HUES64 (cell line): ENCODE results near the gene INAVA.
"Not testable (repeated sequence)": the region's sequence is repeated elsewhere in the genome, so short reads cannot be mapped to it uniquely, and the experiment has no call there.

Source experiments
- H3K27ac ChIP-seq: 2 replicates; pipeline ENCODE4 v1.7.0; 2013; ENCODE audit warnings: low read depth, low read length, inconsistent platforms
- H3K27me3 ChIP-seq: 2 replicates; pipeline ENCODE4 v1.6.1; 2013; ENCODE audit warnings: mild to moderate bottlenecking, low read length; ENCODE audit not compliant: insufficient read depth
- H3K36me3 ChIP-seq: 2 replicates; pipeline ENCODE4 v1.6.1; 2013; ENCODE audit warnings: mild to moderate bottlenecking, low read length; ENCODE audit not compliant: insufficient read depth
- H3K4me1 ChIP-seq: 2 replicates; pipeline ENCODE4 v1.6.1; 2013; ENCODE audit warnings: mild to moderate bottlenecking, low read length, moderate library complexity; ENCODE audit not compliant: insufficient read depth
- H3K4me3 ChIP-seq: 2 replicates; pipeline ENCODE4 v1.5.1; 2013; ENCODE audit warnings: mild to moderate bottlenecking, low read length, moderate library complexity
- H3K9ac ChIP-seq: 2 replicates; pipeline ENCODE4 v1.6.1; 2013; ENCODE audit warnings: mild to moderate bottlenecking, low read depth, low read length
- H3K9me3 ChIP-seq: 2 replicates; pipeline ENCODE4 v1.6.1; 2013; ENCODE audit warnings: low read depth, low read length; ENCODE audit not compliant: insufficient read depth
- WGBS: fragments of 150-250, 120-280 bp; methylation state at CpG from one replicate; pipeline ENCODE4 v1.1.7; 2013; ENCODE audit warnings: missing lambda C conversion rate; 5-methylcytosine and 5-hydroxymethylcytosine counted together

The INAVA gene

DNA sequence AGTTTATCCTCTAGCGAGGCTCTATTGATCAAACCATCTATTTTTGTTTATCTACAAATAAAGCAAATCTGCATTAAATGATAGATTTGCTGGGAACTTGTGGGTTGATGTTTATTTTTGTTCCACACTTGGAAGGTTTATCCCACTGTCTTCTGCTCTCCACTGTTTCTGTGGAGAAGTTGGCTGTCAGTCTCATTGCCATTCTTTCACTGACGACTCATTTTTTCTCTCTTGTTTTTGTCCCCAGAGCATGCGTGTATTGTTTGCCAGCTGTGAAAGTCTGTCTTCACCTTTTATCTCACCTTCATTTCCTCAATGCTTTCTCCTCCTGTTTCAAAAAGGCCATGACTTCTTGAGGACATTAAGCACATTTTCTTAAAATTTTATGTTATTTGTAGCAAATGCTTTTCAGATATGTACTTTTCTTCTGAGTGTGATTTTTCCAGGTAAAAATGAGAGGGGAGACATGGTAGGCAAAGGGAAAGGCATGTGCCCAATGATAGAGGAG lies 52.4 kb downstream of the INAVA start:
- Histone ChIP-seq H3K4me1 (no peaks in the 10 kb centered on the region), H3K27me3 (no peaks in the 10 kb centered on the region), H3K9ac (no peak overlapping the region), H3K4me3 (no peak overlapping the region), H3K9me3 (peaks cover 8% of the 10 kb centered on the region; the same call in 1 of the 2 replicates), H3K27ac (no peak overlapping the region), H3K36me3 (no peaks in the 10 kb centered on the region)
- WGBS, result 95% methylated on average over 2 of the region's 3 CpGs

DNA sequence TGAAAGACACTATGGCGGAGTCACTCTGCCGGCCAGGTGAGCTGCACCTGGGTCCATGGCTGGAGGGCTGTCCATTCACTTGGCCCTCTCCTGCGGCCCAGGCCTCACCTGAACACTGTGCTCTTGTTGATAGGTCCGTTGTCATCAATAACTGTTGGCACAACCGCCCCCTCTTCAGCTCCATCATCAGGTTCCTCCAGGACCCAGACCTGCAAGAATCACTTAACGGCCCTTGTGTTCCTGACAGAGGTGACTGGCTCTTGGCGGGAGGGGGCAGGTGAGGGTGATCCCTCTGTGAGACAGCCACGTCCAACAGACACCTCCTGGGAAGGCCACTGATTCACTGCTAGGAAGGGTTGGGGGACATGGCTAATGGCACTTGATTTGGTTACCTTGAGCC lies 54.9 kb downstream of the INAVA start:
- no peaks in the 10 kb centered on the region for H3K4me1 ChIP-seq
- H3K9ac ChIP-seq, result no peak overlapping the region
- no peaks in the 10 kb centered on the region for H3K27me3 ChIP-seq
- no peak overlapping the region for H3K27ac ChIP-seq
- no peak overlapping the region for H3K4me3 ChIP-seq
- 94% methylated on average over 8 of the region's 8 CpGs for WGBS
- H3K36me3 ChIP-seq, result no peaks in the 10 kb centered on the region
- peaks cover 8% of the 10 kb centered on the region; the same call in 1 of the 2 replicates for H3K9me3 ChIP-seq

DNA sequence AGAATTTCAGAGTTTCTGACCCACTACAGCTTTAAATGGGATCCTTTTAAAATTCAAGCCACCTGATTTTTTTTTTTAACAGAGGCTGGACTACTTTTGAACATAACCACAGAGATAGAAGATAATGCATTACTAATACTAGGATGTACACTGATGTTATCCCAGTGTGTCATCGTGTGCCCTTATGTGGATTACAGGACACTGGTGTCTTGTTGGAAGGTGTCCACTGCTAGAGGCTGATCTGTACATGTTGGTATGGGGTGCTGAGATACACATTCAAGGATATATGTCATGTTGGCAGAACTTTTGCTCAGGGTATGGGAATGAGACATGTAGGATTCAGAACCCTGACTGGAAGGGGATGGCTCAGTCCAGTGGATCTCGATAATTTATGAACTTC lies 56.3 kb downstream of the INAVA start:
- H3K27me3 ChIP-seq, result no peaks in the 10 kb centered on the region
- no peaks in the 10 kb centered on the region for H3K4me1 ChIP-seq
- no peak overlapping the region for H3K27ac ChIP-seq
- peaks cover 8% of the 10 kb centered on the region; the same call in 1 of the 2 replicates for H3K9me3 ChIP-seq
- H3K4me3 ChIP-seq, result no peak overlapping the region
- H3K9ac ChIP-seq, result no peak overlapping the region
- H3K36me3 ChIP-seq, result no peaks in the 10 kb centered on the region
- WGBS, result 93% methylated on average over 2 of the region's 2 CpGs

DNA sequence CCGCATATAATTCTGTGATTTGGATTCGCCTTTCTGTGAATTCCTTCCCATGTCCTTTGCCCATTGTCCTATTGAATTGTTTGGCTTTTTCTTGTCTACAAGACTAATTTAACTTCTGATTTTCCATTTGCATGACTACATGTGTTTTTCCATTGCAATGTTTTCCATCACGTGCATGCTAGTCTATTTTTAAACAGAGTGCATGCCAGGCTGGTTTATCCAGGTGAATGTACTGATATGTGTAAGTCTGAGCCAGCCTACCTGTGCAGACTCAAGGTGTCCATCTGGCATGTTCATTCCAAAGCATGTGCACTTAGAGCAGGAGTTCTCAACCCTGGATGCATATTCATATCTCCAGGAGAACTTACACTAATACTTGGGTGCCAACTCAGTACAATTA lies 59.7 kb downstream of the INAVA start:
- Histone ChIP-seq H3K4me3 (no peak overlapping the region), H3K27me3 (no peaks in the 10 kb centered on the region), H3K4me1 (peaks cover 2% of the 10 kb centered on the region; the same call in 1 of the 2 replicates), H3K9ac (no peak overlapping the region), H3K9me3 (no peaks in the 10 kb centered on the region), H3K36me3 (no peaks in the 10 kb centered on the region), H3K27ac (no peak overlapping the region)
- WGBS, result 93% methylated on average over 3 of the region's 3 CpGs

DNA sequence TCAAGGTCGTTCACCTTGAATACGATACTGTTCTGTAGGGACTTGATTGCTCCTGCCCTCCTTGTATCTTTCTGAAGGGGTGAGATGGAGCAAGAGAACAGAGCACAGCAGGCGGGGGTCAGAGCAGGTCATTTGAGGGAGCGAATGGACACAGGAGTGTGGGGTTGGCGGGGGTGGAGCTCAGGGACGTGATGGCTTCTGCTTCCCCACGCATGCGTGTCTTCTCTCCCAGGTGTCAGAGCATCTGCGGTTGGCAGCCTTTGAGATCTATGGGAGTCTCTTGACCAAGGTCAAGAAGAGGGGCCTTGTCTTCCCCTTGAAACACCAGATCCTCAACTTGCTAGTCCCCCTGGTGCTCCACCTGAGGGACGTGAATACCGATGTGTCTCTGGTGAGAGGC lies 63.9 kb downstream of the INAVA start:
- H3K4me1 ChIP-seq, result peaks cover 3% of the 10 kb centered on the region; the same call in 1 of the 2 replicates

DNA sequence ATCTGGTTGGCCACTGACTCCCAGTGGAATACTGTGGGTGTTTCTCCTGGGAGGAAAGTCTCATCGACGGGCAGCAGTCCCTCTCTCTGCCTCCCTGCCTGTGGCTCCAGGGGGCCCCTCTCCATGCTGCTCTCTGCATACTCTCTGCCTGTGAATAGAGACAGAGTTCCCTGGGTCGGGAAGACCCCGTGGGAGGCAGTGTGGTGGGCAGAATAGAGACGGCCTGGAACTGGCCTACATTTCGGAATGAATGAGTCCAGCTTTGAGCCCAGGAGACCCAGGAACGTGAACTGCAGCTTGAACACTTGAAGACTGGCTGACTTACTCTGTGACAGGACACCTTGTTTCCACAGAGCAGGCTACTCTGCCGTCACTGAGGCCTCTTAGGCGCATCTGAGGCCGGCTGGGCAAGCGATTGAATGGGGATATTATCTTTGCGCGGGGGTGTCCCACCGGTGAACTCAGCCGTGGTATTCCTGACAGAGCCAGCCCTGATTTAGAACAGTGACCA lies 64.8 kb downstream of the INAVA start:
- H3K4me3 ChIP-seq, result no peak overlapping the region
- no peak overlapping the region for H3K27ac ChIP-seq
- no peaks in the 10 kb centered on the region for H3K9me3 ChIP-seq
- H3K9ac ChIP-seq, result no peak overlapping the region
- H3K4me1 ChIP-seq, result peaks cover 3% of the 10 kb centered on the region; the same call in 1 of the 2 replicates
- 76% methylated on average over 15 of the region's 15 CpGs for WGBS
- H3K27me3 ChIP-seq, result no peaks in the 10 kb centered on the region
- H3K36me3 ChIP-seq, result no peaks in the 10 kb centered on the region

More for the DNA sequence above, 63.9 kb downstream of the INAVA start:
- Histone ChIP-seq H3K4me3 (no peak overlapping the region), H3K27ac (no peak overlapping the region), H3K9me3 (no peaks in the 10 kb centered on the region), H3K27me3 (no peaks in the 10 kb centered on the region), H3K36me3 (no peaks in the 10 kb centered on the region), H3K9ac (no peak overlapping the region)
- WGBS, result 91% methylated on average over 11 of the region's 11 CpGs

DNA sequence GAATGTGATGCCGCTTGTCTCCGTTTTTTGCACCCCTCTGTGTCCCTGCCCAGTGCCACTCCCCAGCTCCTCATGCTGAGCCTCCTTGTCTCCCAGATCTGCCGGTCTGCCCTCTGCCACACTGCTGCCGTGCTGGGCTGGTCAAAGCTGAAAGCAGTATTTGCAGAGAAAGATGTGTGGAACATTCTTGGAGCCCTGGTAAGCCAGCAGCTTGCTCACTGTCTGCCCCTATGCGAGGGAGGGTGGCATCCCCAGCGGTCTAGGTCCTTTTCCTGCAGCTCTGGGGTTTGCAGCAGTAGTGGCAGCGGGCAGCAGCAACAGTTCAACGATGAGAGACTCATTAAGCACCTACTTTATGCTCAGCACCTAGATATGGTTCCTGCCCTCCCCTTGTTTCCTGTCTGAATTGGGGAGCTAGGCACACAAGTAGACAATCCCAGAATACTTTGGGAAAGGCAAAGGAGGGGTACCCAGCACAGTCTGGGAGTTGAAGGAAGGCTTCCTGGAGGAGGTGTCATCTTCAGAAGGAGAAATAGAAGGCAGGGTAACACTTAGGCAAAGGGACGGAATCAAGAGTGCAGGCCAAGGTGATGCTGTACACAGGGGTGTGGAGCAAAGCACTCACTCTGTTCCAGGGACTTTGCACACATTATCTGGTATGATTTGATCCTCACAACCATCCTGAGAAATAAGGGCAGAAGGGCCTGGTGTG lies 65.7 kb downstream of the INAVA start:
- Histone ChIP-seq H3K4me1 (peaks cover 3% of the 10 kb centered on the region; the same call in 1 of the 2 replicates), H3K9me3 (no peaks in the 10 kb centered on the region), H3K36me3 (no peaks in the 10 kb centered on the region), H3K27me3 (no peaks in the 10 kb centered on the region), H3K4me3 (no peak overlapping the region), H3K27ac (no peak overlapping the region), H3K9ac (no peak overlapping the region)
- WGBS, result 81% methylated on average over 9 of the region's 9 CpGs

DNA sequence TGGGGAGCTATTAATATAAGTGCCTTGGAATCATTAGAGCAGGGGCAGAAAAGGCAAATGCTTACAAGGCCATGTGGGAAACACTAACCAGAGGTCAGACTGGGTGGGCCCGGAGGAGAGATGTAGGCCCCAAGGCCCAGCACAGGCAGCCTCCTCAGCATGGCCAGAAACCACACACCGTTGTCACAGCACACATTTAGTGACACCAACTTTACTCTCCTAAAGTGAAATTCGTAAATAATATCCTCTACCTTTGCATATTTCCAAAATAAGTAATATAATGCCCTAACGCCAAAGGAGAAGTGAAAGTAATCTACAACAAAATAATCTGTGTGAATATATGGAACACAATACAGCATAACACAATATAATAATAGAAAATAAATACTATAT lies 66.2 kb downstream of the INAVA start:
- Histone ChIP-seq H3K9me3 (no peaks in the 10 kb centered on the region), H3K27ac (no peak overlapping the region), H3K36me3 (no peaks in the 10 kb centered on the region), H3K9ac (no peak overlapping the region), H3K4me1 (peaks cover 3% of the 10 kb centered on the region; the same call in 1 of the 2 replicates), H3K4me3 (no peak overlapping the region), H3K27me3 (no peaks in the 10 kb centered on the region)
- WGBS, result 98% methylated on average over 3 of the region's 4 CpGs

DNA sequence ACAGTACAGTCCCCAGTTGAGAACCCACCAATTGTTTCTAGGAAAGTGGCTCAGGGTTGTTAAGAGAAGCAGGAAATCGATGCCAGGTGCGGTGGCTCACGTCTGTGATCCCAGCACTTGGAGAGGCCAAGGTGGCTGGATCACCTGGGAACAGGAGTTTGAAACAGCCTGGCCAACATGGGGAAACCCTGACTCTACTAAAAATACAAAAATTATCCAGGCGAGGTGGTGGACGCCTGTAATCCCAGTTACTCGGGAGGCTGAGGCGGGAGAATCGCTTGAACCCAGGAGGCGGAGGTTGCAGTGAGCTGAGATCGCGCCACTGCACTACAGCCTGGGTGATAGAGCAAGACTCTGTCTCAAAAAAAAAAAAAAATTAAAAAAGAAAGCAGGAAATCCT lies 67.5 kb downstream of the INAVA start:
- H3K36me3 ChIP-seq, H3K9ac ChIP-seq, H3K4me1 ChIP-seq, H3K27ac ChIP-seq, H3K4me3 ChIP-seq, H3K9me3 ChIP-seq, H3K27me3 ChIP-seq: not testable (repeated sequence)
- WGBS, result 92% methylated on average over 11 of the region's 11 CpGs

DNA sequence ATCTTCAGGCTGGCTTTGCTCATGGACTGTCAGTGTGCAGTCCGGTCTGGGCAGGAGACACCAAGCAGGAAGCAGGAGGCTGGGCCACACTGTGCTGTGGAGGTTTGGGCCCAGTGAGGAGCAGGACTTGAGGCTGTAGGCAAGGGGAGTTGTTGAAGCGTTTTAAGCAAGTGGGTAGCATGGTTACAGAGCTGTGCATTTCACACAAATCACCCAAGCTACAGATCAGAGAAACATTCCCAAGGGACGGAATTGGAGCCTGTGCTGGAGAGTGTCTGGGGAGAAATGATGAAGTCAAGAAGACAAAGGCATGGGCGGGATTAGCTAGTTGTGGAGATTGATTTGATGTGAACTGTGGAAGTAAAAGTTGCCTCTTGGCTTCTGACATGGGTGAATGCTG lies 67.9 kb downstream of the INAVA start:
- Histone ChIP-seq H3K27ac (no peak overlapping the region), H3K27me3 (no peaks in the 10 kb centered on the region), H3K36me3 (no peaks in the 10 kb centered on the region), H3K9me3 (no peaks in the 10 kb centered on the region), H3K9ac (no peak overlapping the region), H3K4me3 (no peak overlapping the region), H3K4me1 (peaks cover 3% of the 10 kb centered on the region; the same call in 1 of the 2 replicates)
- 89% methylated on average over 3 of the region's 4 CpGs for whole genome bisulfite sequencing

DNA sequence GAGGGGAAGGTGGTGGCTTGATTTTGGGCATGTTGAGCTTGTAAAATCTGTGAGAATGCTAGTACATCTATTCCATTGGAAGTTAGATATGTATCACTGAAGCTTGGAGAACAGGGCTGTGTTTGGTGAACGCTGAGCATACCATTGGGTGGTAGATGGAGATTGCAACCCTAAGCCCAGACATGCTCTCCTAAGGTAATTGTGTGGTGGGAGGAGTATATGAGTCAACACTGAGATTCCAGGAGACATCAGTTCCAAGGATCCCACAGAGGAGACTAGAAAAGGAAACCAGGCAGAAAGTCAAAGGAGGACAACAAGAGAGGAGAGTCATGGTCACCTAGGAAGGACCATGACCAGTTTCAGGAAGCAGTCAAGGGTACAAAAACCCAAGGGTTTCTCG lies 68.4 kb downstream of the INAVA start:
- H3K9ac ChIP-seq, result no peak overlapping the region
- H3K9me3 ChIP-seq, result no peaks in the 10 kb centered on the region
- H3K4me1 ChIP-seq, result peaks cover 3% of the 10 kb centered on the region; the same call in 1 of the 2 replicates
- H3K27ac ChIP-seq, result no peak overlapping the region
- no peaks in the 10 kb centered on the region for H3K36me3 ChIP-seq
- no peak overlapping the region for H3K4me3 ChIP-seq
- 90% methylated on average over 2 of the region's 2 CpGs for WGBS
- H3K27me3 ChIP-seq, result no peaks in the 10 kb centered on the region
